Stimulated activated CD8-positive, alpha-beta memory T cell treated with anti-CD3 and anti-CD28 coated beads, Interleukin-7, amount 100 ng/mL, for 48 hours (primary cell): Measurements from ENCODE around the gene LIPE.

Experiments used
- DNase-seq, 2 donors: peaks; one replicate each; pipeline ENCODE4 v3.0.0-alpha.2; 2020; ENCODE audit warnings: low read depth in 1 of 2; ENCODE audit errors: extremely low read depth in 1 of 2

The LIPE gene

DNA sequence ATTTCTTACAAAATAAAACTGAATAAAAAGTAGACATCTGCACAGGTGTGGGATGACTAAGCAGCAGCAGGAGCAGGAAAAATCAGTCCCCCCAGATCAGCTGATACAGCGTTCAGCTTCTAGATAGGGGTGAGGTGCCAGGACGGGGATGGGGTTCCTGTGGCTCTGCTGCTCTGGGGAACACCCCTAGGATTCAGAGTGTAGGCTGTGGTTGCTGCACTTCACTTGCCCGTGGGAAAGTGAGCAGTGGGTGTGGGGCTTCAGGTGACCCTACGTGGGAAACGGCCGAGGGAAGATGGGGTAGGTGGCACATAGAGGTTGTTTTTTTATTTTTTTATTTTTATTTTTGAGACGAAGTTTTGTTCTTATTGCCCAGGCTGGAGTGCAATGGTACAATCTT is 18.8 kb upstream of the LIPE start:
- DNase-seq = no peak

DNA sequence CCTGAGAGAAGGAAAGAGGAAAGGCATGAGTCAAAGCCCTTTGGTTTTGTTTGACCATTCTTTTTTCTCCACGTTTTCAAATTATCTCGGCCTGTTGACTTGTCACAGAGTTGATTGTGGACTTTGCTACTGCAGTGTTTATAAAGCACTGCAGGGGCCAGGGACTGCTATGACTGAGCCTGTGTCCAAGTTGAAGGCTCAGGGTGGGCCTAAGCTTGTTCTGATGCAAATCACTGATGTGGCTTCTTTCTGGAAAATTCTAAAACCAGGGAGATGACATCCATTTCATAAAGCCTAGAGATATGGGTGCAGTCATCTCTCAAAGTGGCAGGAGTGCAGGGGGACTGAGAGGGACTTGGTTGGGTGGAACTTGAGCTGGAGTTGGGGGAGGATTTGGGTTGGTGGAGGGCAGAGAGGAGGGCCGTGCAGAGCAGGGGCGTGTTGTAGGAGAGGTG is 16.8 kb upstream of the LIPE start:
- no peak for DNase-seq

DNA sequence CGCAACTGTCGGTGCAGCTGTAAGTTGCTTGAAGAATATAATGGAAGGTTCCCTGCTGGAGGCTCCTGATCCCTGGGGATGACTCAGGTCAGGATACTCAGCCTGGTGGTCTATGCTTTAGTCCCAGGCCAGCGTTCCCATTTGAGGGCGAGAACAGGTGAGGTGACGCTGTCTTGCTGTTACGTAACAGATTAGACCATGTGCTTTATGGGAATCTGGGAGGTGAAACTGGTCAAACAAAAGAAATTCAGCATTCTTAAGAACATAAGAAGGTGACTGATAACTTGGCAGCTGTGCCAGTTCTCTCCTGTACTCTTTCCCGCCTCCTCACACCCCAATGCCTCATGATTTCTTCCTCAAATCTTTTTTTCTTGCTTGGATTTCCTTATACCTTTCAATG is 15.6 kb upstream of the LIPE start, which contains the start of gene CXCL17:
CXCL17 (minus strand) TSS at position 114 of the 400 bp plus-strand sequence. CDS start 114 bp downstream, outside the sequence.
- DNase-seq = no peak

DNA sequence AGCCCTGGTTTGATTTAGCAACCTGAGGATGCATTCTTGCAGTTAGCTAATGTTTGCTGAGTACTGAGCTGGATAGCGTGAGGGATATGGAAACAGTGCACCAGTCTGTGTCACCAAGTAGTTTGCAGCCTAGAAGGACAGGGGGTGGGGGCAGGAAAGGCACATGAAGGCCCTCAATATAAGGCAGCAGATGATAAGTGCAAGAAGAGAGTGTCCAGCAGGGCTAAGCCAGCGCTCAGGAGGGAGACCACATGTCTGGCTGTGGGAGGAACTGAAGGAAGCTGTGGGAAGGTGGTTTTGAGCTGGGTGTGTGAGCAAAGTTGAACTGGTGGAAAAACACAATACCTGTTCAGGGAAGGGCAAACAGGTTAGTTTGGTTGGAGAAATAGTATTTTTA is 13.9 kb upstream of the LIPE start:
- no peak for DNase-seq

DNA sequence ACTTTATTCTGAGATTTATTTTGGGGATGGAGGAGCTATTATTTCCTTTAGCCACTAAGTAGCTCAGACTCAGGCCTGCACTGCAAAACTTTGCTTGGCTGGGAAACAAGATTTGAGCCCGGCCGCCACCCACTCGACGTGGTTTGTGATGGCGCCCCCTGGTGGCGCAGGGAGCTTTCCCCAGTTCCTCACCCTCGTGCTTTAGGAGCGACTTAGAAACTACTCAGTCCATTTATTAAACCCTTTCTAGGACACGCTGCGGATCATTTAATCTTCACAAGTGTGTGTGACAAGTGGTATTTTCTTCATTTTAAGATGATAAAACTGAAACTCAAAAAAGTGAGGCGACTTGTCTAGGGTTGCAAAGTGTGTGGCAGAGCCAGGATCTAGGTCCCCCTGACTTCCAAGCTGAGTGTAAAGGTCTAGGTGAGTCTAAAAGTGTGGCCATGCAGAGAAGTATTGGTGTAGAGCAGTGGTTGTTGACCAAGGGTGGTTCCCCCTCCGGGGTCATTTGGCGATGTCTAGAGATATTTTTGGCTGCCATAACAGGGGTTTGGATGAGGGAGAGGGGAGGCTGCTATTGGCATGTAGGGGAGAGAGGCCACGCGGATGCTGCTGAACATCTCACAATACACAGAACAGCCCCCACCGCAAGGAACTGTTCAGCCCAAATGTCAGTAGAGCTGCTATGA is 13.3 kb upstream of the LIPE start:
- DNase-seq = peak; percentile 60 to 62

DNA sequence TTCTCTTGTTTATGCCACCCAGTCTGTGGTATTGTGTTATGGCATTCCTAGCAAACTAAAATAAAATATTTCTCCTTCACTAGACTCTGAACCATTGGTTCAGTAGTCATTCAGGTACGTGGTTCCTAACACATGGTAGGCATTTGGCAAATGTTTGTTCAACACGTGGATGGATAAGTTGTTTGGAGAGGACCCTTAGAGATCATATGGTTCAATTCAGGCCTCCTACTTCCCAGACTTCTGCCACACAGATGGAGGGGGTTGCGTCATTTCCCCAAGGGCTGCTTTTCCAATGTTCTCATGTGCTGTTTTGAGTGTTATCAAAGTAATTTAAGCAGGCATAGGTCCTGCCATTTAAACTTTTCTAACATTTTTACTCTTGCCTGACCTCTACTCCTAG is 8.8 kb upstream of the LIPE start:
- no peak for DNase-seq

DNA sequence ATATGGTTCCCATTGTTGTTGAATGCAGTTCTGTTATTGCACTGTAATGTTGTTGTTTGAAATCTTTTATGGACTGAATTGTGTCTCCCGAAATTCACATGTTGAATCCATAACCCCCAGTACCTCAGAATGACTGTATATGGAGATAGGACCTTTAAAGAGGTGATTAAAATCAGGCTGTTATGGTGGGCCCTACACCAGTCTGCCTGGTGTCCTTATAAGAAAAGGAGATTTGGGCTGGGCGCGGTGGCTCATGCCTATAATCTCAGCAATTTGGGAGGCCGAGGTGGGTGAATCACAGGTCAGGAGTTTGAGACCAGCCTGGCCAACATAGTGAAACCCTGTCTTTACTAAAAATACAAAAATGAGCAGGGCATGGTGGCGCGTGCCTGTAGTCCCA is 8.1 kb upstream of the LIPE start:
- DNase-seq = no peak

DNA sequence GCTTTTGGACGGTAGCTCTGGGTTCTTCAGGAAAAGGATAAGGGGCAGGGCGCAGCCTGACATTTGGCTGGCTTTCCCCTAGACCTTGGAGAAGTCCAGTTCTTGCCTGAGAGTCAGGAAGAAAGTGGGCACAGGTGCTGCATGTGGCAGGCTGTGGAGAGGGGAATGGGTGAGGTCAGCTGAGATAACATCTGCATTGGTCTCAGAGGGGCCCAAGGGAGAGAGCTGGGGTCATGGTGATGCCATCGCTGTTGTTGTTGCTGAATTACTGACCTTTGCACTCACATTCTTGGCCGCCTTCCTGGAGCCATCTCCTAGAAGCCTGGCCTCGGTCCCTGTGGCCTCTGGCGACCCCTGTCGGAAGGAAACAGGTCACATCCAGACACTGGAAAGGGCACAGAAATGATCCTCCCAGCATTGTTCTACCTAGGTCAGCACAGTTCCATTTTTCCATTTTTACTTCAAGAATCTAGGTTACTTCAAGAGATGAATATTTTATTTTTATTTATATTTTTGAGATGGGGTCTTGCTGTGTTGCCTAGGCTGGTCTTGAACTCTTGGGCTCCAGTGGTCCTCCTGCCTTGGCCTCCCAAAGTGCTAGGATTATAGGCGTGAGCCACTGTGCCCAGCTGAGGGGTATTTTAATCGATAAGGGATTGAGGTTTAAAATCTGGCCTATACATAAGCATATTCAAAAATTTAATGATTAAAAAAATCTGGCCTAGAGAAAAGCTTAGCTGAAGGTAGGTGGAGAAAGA is 6.5 kb upstream of the LIPE start:
- DNase-seq = peak; percentile 23 to 29

DNA sequence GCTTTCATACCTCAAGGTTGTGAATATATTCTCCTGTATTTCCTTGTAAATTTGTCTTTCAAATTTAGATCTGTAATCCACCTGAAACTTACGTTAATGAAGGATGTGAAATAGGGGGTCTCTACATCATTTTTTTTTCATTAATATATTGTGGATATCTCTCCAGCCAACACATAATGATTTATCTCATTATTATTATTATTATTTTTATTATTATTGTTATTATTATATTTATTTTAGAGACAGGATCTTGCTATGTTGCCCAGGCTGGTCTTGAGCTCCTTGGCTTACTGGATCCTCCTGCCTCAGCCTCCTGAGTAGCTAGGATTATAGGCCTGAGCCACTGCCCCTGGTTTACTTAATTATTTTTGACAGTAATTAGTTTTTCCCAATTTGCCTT is 4.3 kb upstream of the LIPE start:
- no peak for DNase-seq

DNA sequence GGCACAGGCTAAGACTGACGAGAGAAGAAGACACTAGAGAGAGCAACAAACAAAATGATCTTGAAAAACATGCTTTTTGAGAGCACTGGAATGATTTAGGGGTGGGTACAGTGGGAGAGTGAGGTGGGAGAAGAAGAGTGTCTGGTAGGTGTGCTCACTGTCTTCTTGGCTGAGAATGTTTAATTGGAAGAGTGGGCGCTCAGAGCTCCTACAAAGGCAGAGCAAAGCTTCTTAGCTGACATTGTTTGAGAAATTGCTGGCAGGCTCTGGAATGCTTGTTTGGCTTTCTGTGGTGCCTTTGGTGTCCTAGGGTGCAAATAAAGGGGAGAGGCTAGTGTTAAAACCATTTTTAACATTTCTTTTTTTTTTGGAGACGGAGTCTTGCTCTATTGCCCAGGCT is 1.5 kb upstream of the LIPE start:
- no peak for DNase-seq

DNA sequence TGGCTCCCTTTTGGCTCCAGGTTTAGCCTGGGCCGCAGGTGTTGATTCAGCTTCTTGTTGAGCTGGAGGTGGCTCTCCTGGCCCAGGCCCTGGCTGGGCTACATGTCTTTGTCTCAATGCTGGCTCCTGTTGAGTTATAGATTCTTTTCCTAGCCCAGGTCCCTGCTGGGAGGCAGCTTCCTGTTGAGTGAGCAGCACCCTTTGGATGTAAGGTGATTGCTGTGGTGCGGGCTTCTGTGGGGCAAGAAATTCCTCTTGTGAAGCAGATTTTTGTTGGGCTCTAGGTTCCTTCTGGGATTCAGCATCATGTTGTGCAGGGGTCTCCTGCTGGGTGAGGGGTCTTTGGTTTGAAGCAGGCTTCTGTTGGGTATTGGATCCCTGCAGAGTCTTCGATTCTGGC is 545 bp downstream of the LIPE start:
- no peak for DNase-seq

DNA sequence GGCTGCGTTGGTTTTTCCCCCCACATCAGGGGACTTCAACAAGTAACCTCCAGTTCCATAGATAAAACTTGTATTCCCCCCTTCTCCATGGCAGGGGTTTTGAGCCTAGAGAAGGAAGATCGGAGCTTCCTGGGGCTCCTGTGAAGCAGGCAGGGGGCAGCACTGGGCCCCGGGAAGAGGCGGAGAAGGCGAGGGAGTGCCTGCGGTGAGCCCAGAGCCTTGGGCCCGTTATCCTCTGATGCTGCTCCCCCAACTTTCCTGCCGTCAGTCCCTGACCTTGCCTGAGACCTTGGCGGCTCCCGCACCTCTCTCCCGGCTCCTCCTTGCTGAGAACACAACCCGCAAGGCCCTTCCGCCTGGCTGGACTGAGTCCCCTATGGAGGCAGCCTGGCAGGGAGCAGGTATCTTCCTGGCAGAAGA is 2.5 kb downstream of the LIPE start:
- no peak for DNase-seq

DNA sequence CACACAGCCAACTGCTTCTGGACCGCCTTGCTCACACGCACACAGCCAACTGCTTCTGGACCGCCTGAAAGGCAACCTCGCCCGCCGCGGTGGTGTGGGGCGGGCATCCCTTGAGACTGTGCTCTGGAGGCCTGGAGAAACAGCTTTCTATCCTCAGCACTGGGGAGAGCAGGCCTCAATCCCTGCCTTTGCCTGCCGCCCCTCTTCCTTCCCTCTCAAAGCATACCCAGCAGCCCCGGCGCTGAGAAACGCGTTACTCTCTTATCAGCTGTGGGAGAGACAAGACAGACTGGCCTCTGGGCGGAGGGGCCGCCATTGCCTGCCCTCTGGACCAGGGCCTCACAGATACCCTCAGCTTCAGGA is 2.9 kb downstream of the LIPE start:
- DNase-seq = no peak

DNA sequence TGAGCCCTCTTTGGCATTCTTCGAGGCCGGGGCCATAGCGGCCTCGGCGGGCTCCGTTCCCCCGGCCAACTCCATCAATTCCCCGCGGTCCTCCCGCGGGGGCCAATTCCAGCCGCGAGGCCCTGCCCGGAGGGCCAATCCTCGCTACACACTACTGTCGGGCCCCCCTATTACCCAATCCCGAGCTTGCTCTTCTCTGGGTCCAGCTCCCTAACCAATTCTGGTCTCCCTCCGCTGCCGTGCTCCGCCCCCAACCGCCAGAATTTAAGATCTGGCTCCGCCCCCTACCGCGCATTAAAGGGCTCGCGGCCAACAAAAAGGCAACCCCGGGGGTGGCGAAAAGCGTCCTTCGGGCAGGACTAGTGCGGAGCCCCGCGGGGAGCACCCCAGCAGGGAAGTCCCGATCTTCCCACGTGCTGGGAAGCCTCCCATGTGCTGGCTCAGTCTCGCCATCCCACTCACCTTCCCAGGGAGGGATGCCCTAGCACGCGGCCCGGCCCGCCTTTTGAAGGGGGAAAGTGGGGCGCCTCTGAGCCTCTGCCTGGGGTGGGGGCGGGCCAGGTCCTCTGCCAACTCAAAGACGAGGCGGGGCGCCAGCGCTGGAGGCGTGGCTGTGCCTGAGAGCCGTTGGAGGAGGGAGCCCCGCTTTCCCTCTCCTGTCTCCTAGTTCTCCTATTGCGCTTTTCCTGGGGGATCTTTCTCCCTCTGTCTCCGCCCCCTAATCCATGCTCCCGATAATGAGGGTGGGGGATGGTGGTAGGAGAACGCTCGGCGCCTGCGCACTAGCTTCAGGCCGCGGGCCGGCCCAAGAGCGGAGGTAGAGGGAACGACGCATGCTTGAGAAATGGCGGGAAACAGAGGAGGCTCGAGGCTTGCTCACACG is 3.5 kb downstream of the LIPE start:
- peak; percentile 80 to 90 for DNase-seq

DNA sequence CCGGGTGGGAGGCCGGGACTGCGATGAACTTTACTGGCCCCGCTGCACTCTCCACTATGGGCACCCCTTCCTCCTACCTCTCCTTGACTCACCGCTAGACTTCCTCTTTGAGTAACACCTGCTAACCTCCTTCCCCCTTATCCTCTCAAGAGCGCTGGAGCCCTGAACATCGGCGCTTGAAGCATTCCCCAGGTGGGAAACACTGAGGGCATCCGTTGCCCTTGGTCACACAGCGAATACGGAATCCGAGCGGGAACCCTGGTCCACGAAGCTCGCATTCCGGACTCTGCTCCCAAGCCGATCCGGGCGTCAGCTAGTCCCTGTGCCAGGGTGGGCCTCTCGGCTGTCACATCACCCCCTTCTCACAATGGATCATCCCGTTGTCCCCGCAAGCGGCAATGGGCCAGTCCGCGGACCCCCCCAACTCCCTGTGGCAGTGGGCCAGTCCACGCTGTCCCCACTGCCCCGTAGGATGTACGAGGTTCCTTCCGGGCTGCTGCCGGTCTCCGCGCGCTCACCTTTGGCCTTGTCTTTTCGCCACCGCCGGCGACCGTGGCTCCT is 4.2 kb downstream of the LIPE start:
- DNase-seq = peak in 1 of 2 donors; percentile 16

DNA sequence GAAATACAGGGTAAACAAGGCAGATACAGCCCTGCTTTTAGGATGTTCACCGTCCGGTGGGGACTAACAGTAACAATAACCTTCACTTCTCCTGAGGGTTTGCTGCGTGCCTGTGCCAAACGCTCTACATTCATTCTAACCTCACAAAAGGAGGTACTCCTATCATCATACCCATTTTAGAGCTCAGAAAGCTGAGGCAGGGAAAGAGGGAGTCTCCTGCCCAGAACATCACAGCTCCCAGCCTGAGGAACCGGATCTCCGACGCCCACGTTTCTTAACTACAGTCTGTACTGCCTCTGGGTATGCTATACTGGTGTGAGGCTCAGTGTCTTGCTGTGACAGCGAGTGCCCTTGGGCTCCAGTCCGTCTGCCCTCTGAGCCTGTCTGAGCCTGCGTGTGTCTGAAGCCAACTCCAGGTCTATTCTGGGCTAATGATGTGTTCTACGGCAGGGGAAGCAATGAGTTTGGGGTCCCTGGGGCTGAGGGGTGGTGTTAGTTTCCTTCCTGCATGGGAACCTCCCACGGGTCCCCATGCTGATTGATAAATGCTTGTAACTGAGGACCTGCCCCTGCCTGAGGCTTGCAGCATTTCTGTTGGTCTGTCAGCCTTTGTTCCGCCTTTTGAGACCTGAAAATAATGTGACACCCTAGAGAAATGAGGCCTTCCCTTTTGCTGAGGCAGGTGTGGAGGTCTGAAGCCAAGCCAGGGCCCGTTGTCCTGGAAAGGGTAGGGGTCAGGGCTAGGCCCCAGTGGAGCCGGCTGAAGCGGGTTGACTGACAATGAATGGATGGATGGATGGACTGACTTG is 4.9 kb downstream of the LIPE start:
- no peak for DNase-seq

DNA sequence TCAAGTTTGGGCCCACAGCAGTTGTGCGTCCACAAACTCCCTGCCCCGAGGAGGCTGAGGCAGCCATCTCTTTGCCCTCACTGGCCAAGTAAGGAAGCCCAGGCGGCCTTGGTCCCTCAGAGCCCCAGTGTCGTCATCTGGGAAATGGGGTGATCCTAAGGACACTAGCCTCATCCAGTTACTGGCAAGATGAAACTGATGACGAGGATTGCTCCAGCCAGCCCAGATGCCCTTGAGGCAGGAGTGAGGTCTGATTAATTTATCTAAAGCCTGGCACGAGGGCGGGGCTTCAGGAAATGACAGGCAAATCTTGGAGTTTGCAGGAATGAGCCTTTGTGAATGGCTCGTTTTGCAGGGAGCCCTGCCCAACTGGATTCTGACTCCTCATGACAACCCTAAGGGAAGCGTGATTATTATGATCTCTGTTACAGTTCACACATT is 5.6 kb downstream of the LIPE start:
- no peak for DNase-seq

DNA sequence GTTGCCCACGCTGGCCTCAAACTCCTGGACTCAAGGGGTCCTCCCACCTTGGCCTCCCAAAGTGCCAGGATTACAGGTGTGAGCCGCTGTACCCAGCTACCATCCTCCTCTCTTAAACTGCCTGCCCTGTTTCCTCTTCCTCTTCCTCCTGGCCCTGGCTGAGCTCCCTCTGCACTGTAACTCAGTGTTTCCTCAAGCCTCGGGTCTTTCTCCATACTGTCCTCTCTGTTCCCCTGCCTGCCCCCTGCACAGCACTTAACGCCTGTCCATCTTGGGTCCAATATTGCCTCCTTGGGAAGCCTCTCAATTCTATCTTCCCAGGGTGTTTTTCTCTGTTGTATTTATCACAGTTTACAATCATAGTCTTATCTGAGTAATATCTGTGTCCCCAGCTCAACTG is 6.1 kb downstream of the LIPE start:
- no peak for DNase-seq

DNA sequence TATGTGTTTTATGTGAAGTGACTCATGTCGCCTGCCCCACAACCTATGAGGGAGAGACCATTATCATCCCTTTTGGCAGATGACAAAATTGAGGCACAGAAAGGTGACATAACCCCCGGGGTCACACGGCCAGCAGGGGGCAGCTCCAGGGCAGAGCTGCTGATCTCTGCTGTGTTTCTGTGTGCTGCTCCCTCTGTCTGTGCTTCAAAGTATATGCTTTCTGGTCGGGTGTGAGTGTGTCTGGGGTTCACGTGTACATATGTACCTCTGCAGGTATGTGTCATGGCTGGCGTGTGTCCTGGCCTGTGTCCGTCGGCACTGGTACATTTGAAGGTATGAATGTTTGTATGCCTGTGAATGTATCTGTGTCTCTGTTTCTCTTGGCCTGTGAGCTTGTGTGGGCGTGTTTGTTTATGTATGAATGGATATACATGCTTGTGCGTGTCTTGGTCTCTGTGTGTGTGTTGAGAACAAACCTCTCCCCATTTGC is 7.1 kb downstream of the LIPE start:
- peak; percentile 49 to 68 for DNase-seq

DNA sequence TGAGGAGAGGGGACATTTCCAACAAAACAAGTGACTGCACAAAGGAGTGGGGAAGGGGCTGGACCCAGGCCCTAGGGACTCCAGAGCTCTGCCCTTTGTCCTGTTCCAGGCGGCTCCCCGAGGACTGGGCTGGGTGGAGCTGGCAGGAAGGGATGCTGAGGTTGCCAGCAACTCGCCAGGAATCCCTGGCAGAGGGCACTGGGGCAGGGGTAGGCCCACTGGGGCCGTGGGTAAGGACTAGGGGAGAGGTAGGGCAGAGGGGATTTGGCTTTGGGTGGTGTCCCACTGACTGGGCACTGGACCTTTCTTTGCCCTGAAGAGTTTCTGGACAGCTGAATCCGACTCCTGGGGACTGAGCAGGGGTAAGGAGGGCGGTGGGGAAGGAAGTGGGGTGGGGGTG is 7.9 kb downstream of the LIPE start:
- DNase-seq = no peak
